ENCODE data around the gene CCDC69. TPM values are rescaled to one million over a fixed set of nuclear protein-coding genes. Genes with fewer than 3 reads are reported as not detected.
A peak's percentile ranks its signal among the peaks of the same experiment; 100 is the strongest.

CCDC69 gene, protein sequence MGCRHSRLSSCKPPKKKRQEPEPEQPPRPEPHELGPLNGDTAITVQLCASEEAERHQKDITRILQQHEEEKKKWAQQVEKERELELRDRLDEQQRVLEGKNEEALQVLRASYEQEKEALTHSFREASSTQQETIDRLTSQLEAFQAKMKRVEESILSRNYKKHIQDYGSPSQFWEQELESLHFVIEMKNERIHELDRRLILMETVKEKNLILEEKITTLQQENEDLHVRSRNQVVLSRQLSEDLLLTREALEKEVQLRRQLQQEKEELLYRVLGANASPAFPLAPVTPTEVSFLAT
- polyA plus RNA-seq (2012; ENCODE audit: missing spikeins), result 41.2 TPM

- peak; percentile 13; the same call in 1 of the 2 replicates for TF ChIP-seq POLR2AphosphoS5 (IDR thresholded peaks at IDR 0.05; ENCODE audit: low read depth, low read length)
- peak; percentile 27; the same call in 1 of the 2 replicates for TF ChIP-seq TAF1 (IDR thresholded peaks at IDR 0.05; ENCODE audit: borderline replicate concordance, low read depth, low read length)
- peak; percentile 71 for TF ChIP-seq POLR2A (IDR thresholded peaks at IDR 0.05; ENCODE audit: low read depth, low read length)
- DNase-seq (ENCODE audit: insufficient read length) (peak; percentile 82), FAIRE-seq (peak; percentile 40)
Observed at GRCh38 chr5:151223447-151224264, at the start of gene CCDC69. Gene CCDC69 (minus strand): TSS chr5:151224092. CDS start chr5:151223970, 122 bp downstream.

DNA sequence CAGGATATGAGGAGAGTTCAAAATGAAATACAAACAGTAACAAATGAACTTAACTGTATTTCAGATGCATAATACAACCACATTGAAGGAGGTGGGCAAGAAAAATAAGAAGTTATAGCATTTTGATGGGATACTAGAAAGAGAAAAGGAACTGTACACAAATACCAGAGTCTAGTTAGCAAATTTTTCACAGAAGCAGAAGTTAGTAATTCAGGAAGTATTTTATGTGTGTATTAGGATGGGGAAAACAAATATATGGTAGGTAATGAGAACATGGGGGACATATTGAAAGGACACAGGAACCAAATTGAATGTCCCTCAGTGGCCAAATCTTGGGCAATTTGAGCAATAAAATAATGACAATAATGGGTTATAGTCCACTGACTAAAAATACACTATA, 47.4 kb upstream of the CCDC69 start:
- no peak for TF ChIP-seq POLR2AphosphoS5 (IDR thresholded peaks at IDR 0.05; ENCODE audit: low read depth, low read length)
- FAIRE-seq, result peak; percentile 67
- no peak for DNase-seq (ENCODE audit: insufficient read length)

DNA sequence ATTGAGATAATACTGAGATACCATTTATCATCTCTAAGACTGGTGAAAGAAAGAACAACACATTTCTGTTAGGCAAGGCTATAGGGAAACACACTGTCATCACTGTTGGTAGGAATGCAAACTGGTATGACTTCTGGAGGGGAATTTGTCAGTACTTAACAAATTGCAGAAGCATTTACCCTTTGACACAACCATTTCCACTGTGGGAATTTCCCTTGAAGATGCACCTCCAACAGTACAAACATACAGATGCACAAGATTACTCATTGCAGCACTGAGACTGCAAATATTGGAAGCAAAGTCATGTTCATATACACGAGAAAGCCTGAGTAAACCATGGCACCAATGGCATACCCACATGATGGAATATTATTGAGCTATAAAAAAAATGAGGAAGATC, 46.7 kb upstream of the CCDC69 start:
- DNase-seq (ENCODE audit: insufficient read length) (no peak), FAIRE-seq (peak; percentile 96)
- TF ChIP-seq POLR2AphosphoS5 (IDR thresholded peaks at IDR 0.05; ENCODE audit: low read depth, low read length), result no peak
- no peak; the same call in 1 of the 2 replicates for TF ChIP-seq POLR2A (IDR thresholded peaks at IDR 0.05; ENCODE audit: low read depth, low read length)
- TF ChIP-seq TAF1 (IDR thresholded peaks at IDR 0.05; ENCODE audit: borderline replicate concordance, low read depth, low read length), result no peak

DNA sequence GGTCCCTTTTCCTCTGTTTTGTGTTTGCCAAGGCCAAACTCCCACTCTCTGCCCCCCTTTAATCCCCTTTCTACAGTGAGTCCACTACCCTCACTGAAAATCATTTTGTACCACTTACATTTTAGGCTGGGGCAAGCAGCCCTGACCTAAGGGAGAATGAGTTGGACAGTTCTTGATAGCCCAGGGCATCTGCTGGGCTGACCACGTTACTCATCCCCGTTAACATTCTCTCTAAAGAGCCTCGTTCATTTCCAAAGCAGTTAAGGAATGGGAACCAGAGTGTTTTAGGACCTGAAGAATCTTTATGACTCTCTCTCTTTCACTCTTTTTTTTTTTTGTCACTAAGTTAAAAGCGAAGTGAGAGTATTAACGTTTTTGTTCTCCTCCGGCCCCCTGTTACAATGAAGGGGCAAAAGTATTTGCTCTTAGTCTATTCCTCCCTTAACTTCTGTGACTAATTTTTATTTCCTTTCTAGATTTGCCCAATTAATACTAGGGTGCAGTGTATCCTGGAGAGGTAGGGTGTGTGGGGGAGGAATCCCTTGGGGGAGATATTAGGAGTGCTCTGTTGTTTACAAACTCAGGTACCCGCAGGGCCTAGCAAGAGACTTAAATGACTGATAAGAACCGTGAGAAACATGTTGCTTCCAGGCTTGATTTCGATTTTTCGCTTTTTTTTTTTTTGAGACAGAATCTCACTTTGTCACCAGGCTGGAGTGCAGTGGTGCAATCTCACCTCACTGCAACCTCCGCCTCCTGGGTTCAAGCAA, 43.8 kb upstream of the CCDC69 start:
- FAIRE-seq (no peak), DNase-seq (ENCODE audit: insufficient read length) (no peak)
- no peak for TF ChIP-seq POLR2AphosphoS5 (IDR thresholded peaks at IDR 0.05; ENCODE audit: low read depth, low read length)
- no peak for TF ChIP-seq TAF1 (IDR thresholded peaks at IDR 0.05; ENCODE audit: borderline replicate concordance, low read depth, low read length)

GRCh38 chr5:151264113-151264512, 40.2 kb upstream of the CCDC69 start:
- TF ChIP-seq TAF1 (IDR thresholded peaks at IDR 0.05; ENCODE audit: borderline replicate concordance, low read depth, low read length) (no peak), POLR2A (IDR thresholded peaks at IDR 0.05; ENCODE audit: low read depth, low read length) (no peak), POLR2AphosphoS5 (IDR thresholded peaks at IDR 0.05; ENCODE audit: low read depth, low read length) (no peak)
- no peak for DNase-seq (ENCODE audit: insufficient read length)
- peak; percentile 61 for FAIRE-seq

DNA sequence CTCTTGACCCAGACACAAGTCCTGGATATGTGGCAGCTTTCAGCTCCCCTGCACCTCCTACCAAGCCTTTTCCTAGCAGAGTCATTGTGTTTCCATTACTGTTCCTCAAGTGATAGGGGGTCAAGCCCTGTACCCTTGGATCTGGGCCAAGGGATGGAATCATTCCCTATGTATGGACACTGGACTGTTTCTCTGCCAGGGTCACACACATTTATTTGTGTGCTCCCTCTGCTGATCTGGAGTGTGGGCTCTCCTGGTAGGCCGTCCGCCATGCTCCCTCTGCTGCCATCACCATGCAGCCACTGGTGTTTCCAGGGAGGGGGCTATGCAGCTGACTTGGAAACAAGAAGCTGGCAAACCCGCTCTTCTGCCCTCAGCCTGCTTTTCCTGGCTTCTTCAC, 38.6 kb upstream of the CCDC69 start:
- DNase-seq (ENCODE audit: insufficient read length) (no peak), FAIRE-seq (no peak)
- no peak for TF ChIP-seq POLR2A (IDR thresholded peaks at IDR 0.05; ENCODE audit: low read depth, low read length)
- no peak for TF ChIP-seq TAF1 (IDR thresholded peaks at IDR 0.05; ENCODE audit: borderline replicate concordance, low read depth, low read length)
- no peak for TF ChIP-seq POLR2AphosphoS5 (IDR thresholded peaks at IDR 0.05; ENCODE audit: low read depth, low read length)

- no peak for DNase-seq (ENCODE audit: insufficient read length)
- FAIRE-seq, result no peak
- TF ChIP-seq POLR2AphosphoS5 (IDR thresholded peaks at IDR 0.05; ENCODE audit: low read depth, low read length) (no peak), TAF1 (IDR thresholded peaks at IDR 0.05; ENCODE audit: borderline replicate concordance, low read depth, low read length) (no peak), POLR2A (IDR thresholded peaks at IDR 0.05; ENCODE audit: low read depth, low read length) (no peak)
Observed at GRCh38 chr5:151259931-151260330, 36.0 kb upstream of the CCDC69 start.

- TF ChIP-seq POLR2A (IDR thresholded peaks at IDR 0.05; ENCODE audit: low read depth, low read length) (no peak), TAF1 (IDR thresholded peaks at IDR 0.05; ENCODE audit: borderline replicate concordance, low read depth, low read length) (no peak), POLR2AphosphoS5 (IDR thresholded peaks at IDR 0.05; ENCODE audit: low read depth, low read length) (no peak)
- peak; percentile 51 for FAIRE-seq
- DNase-seq (ENCODE audit: insufficient read length), result no peak
Observed at GRCh38 chr5:151258816-151259215, 34.9 kb upstream of the CCDC69 start.

GRCh38 chr5:151258201-151258611, 34.3 kb upstream of the CCDC69 start:
- TF ChIP-seq POLR2A (IDR thresholded peaks at IDR 0.05; ENCODE audit: low read depth, low read length) (no peak), POLR2AphosphoS5 (IDR thresholded peaks at IDR 0.05; ENCODE audit: low read depth, low read length) (no peak), TAF1 (IDR thresholded peaks at IDR 0.05; ENCODE audit: borderline replicate concordance, low read depth, low read length) (no peak)
- no peak for DNase-seq (ENCODE audit: insufficient read length)
- FAIRE-seq, result no peak

DNA sequence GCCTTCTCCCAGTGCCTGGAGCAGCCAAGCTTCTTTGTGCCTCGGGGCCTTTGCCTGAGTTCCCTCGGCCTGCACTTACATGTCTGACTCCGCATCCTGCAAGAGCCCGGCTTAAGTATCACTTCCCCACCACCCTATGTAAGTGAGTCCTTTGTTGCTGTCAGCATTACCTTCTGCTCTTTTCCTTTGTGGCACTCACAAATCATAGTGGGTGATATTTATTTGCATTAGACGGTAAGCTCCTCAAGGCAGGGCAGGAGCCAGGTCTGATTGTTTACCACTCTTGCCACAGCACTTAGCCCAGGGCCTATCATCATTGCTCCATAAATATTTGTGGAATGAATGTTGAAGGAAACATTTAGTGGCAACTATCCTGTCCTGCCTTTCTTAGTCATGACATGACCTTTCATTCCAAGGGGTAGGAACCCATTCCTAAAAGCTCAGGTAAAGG, 33.9 kb upstream of the CCDC69 start:
- peak; percentile 96 for FAIRE-seq

More for the DNA sequence above, 33.9 kb upstream of the CCDC69 start:
- DNase-seq (ENCODE audit: insufficient read length), result no peak
- TF ChIP-seq POLR2A (IDR thresholded peaks at IDR 0.05; ENCODE audit: low read depth, low read length) (peak; percentile 73; the same call in 1 of the 2 replicates), TAF1 (IDR thresholded peaks at IDR 0.05; ENCODE audit: borderline replicate concordance, low read depth, low read length) (no peak), POLR2AphosphoS5 (IDR thresholded peaks at IDR 0.05; ENCODE audit: low read depth, low read length) (peak; percentile 76)
